GM08714 (cell line): Measurements from ENCODE around the gene TOP1.

Experiments used
- H3K4me3 ChIP-seq: fragments of 200-500 bp; sonication (Bioruptor generic); 2 replicates; pipeline ENCODE4 v1.5.1; 2014; ENCODE audit warnings: mild to moderate bottlenecking, low read length, inconsistent platforms
- ZNF274 ChIP-seq: IDR thresholded peaks from 2 replicates; pipeline ENCODE4 v1.6.1; 2012; ENCODE audit warnings: mild to moderate bottlenecking, low read depth, low read length

The TOP1 gene

GRCh38 chr20:41028359-41029149 is at the start of gene TOP1:
Gene TOP1 (plus strand): TSS chr20:41028822. CDS start chr20:41029068, 246 bp downstream.
- no peak for TF ChIP-seq ZNF274
- peak within 1 kb of the TSS; percentile 89 for H3K4me3 ChIP-seq

- H3K4me3 ChIP-seq: no peak overlapping the region
- TF ChIP-seq ZNF274: no peak
These were observed 49.4 kb upstream of the TOP1 start for GRCh38 chr20:40979247-40979646.

- no peak for TF ChIP-seq ZNF274
- H3K4me3 ChIP-seq: no peak overlapping the region
These were observed 48.4 kb upstream of the TOP1 start for GRCh38 chr20:40980106-40980827.

GRCh38 chr20:40980828-40981310 is 47.8 kb upstream of the TOP1 start:
- no peak for TF ChIP-seq ZNF274
- H3K4me3 ChIP-seq: no peak overlapping the region

- H3K4me3 ChIP-seq: no peak overlapping the region
- TF ChIP-seq ZNF274: no peak
These were observed 46.0 kb upstream of the TOP1 start for GRCh38 chr20:40982415-40983145.

- no peak overlapping the region for H3K4me3 ChIP-seq
- no peak for TF ChIP-seq ZNF274
These were observed 44.7 kb upstream of the TOP1 start for GRCh38 chr20:40983898-40984297.

- no peak overlapping the region for H3K4me3 ChIP-seq
- TF ChIP-seq ZNF274: no peak
These were observed 44.1 kb upstream of the TOP1 start for GRCh38 chr20:40984496-40984895.

GRCh38 chr20:40986774-40987173 is 41.8 kb upstream of the TOP1 start:
- no peak for TF ChIP-seq ZNF274
- no peak overlapping the region for H3K4me3 ChIP-seq

- TF ChIP-seq ZNF274: no peak
- H3K4me3 ChIP-seq: peak overlapping the region; percentile 2; the same call in 1 of the 2 replicates
These were observed 38.0 kb upstream of the TOP1 start for GRCh38 chr20:40990542-40991120.

GRCh38 chr20:40991181-40991889 is 37.3 kb upstream of the TOP1 start:
- no peak for TF ChIP-seq ZNF274
- peak overlapping the region; percentile 2; the same call in 1 of the 2 replicates for H3K4me3 ChIP-seq

- TF ChIP-seq ZNF274: no peak
- no peak overlapping the region for H3K4me3 ChIP-seq
These were observed 36.1 kb upstream of the TOP1 start for GRCh38 chr20:40992349-40993113.

GRCh38 chr20:40993794-40994540 is 34.7 kb upstream of the TOP1 start:
- no peak for TF ChIP-seq ZNF274
- no peak overlapping the region for H3K4me3 ChIP-seq
